SK-N-SH (cell line): ENCODE data around the gene MAOA. TPM values are rescaled to one million over a fixed set of nuclear protein-coding genes. Genes with fewer than 3 reads are reported as not detected.

Experiments
- CTCF ChIA-PET: fragments of 300-600, 350-600 bp; formaldehyde crosslinking; extraction: SDS; loops from one replicate; lab custom pipeline; 2021; lab: Yijun Ruan, JAX
- POLR2A ChIA-PET: fragments of 350-600 bp; sonication (Branson Sonifier 250); formaldehyde crosslinking; extraction: SDS; loops from one replicate; lab custom pipeline; 2020; ENCODE audit warnings: antibody characterized with exemption, inconsistent platforms; lab: Yijun Ruan, JAX
- DNase-seq: peaks from one replicate; pipeline ENCODE4 v3.0.0; 2012
- H2AFZ ChIP-seq: fragments of 200-600 bp; sonication (generic); 2 replicates; pipeline ENCODE4 v1.8.1; 2016; ENCODE audit warnings: antibody characterized with exemption, mild to moderate bottlenecking, low read depth
- H3F3A ChIP-seq: fragments of 200-600 bp; sonication (generic); replicated peaks from 2 replicates; pipeline ENCODE3; 2016; ENCODE audit warnings: antibody characterized with exemption, mild to moderate bottlenecking; ENCODE audit not compliant: insufficient read depth
- H3K27ac ChIP-seq, 2 experiments: fragments of 200-500 bp in 1 of 2; fragments of 200-600 bp in 1 of 2; sonication (Bioruptor generic) in 1 of 2; sonication (generic), shearing (Covaris generic) in 1 of 2; 2 replicates each; pipeline versions ENCODE4 v1.5.1 to v1.6.1; 2014 to 2016; ENCODE audit warnings: low read depth in 2 of 2, inconsistent platforms in 1 of 2, low read length in 1 of 2, mild to moderate bottlenecking in 1 of 2, mixed read lengths in 1 of 2
- H3K27me3 ChIP-seq: fragments of 200-600 bp; sonication (generic), shearing (Covaris generic); 2 replicates; pipeline ENCODE4 v1.6.1; 2016; ENCODE audit warnings: mixed run types; ENCODE audit not compliant: insufficient read depth
- H3K36me3 ChIP-seq, 2 experiments: fragments of 200-500 bp in 1 of 2; fragments of 200-600 bp in 1 of 2; sonication (Bioruptor generic) in 1 of 2; sonication (generic) in 1 of 2; replicated peaks in 1 of 2; 2 replicates each; pipeline versions ENCODE3 to v1.5.1; 2014 to 2016; ENCODE audit warnings: low read length in 1 of 2, mild to moderate bottlenecking in 1 of 2; ENCODE audit not compliant: insufficient read depth in 2 of 2, control insufficient read depth in 1 of 2
- H3K4me1 ChIP-seq, 2 experiments: fragments of 200-500 bp in 1 of 2; fragments of 200-600 bp in 1 of 2; sonication (Bioruptor generic) in 1 of 2; sonication (generic), shearing (Covaris generic) in 1 of 2; 2 replicates each; pipeline versions ENCODE4 v1.5.1 to v1.6.1; 2014 to 2016; ENCODE audit warnings: low read depth in 1 of 2, low read length in 1 of 2, mixed run types in 1 of 2; ENCODE audit not compliant: insufficient read depth in 2 of 2, control insufficient read depth in 1 of 2
- H3K4me2 ChIP-seq: fragments of 200-600 bp; sonication (generic), shearing (Covaris generic); 2 replicates; pipeline ENCODE4 v1.6.1; 2017; ENCODE audit warnings: mixed run types
- H3K4me3 ChIP-seq, 2 experiments: fragments of 200-500 bp in 1 of 2; fragments of 200-600 bp in 1 of 2; sonication (Bioruptor generic) in 1 of 2; sonication (generic), shearing (Covaris generic) in 1 of 2; 2 replicates each; pipeline versions ENCODE4 v1.5.1 to v1.8.1; 2014 to 2016; ENCODE audit warnings: low read depth in 2 of 2, inconsistent platforms in 1 of 2, low read length in 1 of 2, mild to moderate bottlenecking in 1 of 2, mixed read lengths in 1 of 2, moderate library complexity in 1 of 2
- H3K79me2 ChIP-seq: fragments of 200-600 bp; sonication (generic); 2 replicates; pipeline ENCODE4 v1.8.1; 2017; ENCODE audit warnings: mild to moderate bottlenecking; ENCODE audit not compliant: insufficient read depth
- H3K9ac ChIP-seq: fragments of 200-600 bp; sonication (generic); 2 replicates; pipeline ENCODE4 v1.6.1; 2017; ENCODE audit warnings: mixed run types
- H3K9me2 ChIP-seq: fragments of 200-600 bp; sonication (generic); 2 replicates; pipeline ENCODE4 v1.6.1; 2017; ENCODE audit warnings: mixed run types
- H3K9me3 ChIP-seq: fragments of 200-600 bp; sonication (generic); 2 replicates; pipeline ENCODE4 v1.6.1; 2017; ENCODE audit warnings: mixed run types, mild to moderate bottlenecking, moderate library complexity
- H4K20me1 ChIP-seq: fragments of 200-600 bp; sonication (generic); 2 replicates; pipeline ENCODE4 v1.6.1; 2017; ENCODE audit warnings: mild to moderate bottlenecking, mixed run types; ENCODE audit not compliant: insufficient read depth
- CHD2 ChIP-seq: fragments of 150-350 bp; IDR thresholded peaks from 2 replicates; pipeline ENCODE4 v1.6.1; 2018; ENCODE audit warnings: low read length; ENCODE audit not compliant: partially characterized antibody
- ELF1 ChIP-seq: IDR thresholded peaks from 2 replicates; pipeline ENCODE4 v1.4.0; 2012
- EP300 ChIP-seq, 2 experiments: IDR thresholded peaks; 2 replicates each; pipeline versions ENCODE4 v1.4.0 to v1.6.1; 2012; ENCODE audit warnings: borderline replicate concordance in 1 of 2, low read depth in 1 of 2, low read length in 1 of 2
- EZH2phosphoT487 ChIP-seq: fragments of 200-600 bp; sonication (generic); IDR thresholded peaks from 2 replicates; pipeline ENCODE4 v1.6.1; 2017; ENCODE audit warnings: low read depth, mixed run types, mild to moderate bottlenecking, antibody characterized with exemption, moderate library complexity, borderline replicate concordance
- FOSL2 ChIP-seq: IDR thresholded peaks from 2 replicates; pipeline ENCODE4 v1.4.0; 2012; ENCODE audit warnings: low read depth, mild to moderate bottlenecking, moderate library complexity, borderline replicate concordance
- FOXM1 ChIP-seq: IDR thresholded peaks from 2 replicates; pipeline ENCODE4 v1.4.0; 2012; ENCODE audit warnings: low read depth, mild to moderate bottlenecking
- GATA2 ChIP-seq: sonication (generic); formaldehyde crosslinking; IDR thresholded peaks from 2 replicates; pipeline ENCODE4 v1.5.0; 2020; ENCODE audit warnings: mild to moderate bottlenecking, missing genetic modification reagents
- JUND ChIP-seq: IDR thresholded peaks from 2 replicates; pipeline ENCODE4 v1.4.0; 2012
- NRF1 ChIP-seq: IDR thresholded peaks from 2 replicates; pipeline ENCODE4 v1.6.1; 2012; ENCODE audit warnings: low read depth, mild to moderate bottlenecking, low read length
- POLR2AphosphoS5 ChIP-seq: IDR thresholded peaks from 2 replicates; pipeline ENCODE4 v1.6.1; 2012; ENCODE audit warnings: low read depth, low read length
- RAD21 ChIP-seq: IDR thresholded peaks from 2 replicates; pipeline ENCODE4 v1.6.1; 2012; ENCODE audit warnings: mild to moderate bottlenecking, low read length
- RFX5 ChIP-seq: IDR thresholded peaks from 2 replicates; pipeline ENCODE4 v1.6.1; 2012; ENCODE audit warnings: mild to moderate bottlenecking, improper control_type of control experiment, low read length
- RXRA ChIP-seq: IDR thresholded peaks from 2 replicates; pipeline ENCODE4 v1.4.0; 2012; ENCODE audit warnings: low read depth, mild to moderate bottlenecking, borderline replicate concordance
- SIN3A ChIP-seq: IDR thresholded peaks from 2 replicates; pipeline ENCODE4 v1.6.1; 2012; ENCODE audit warnings: low read depth, mild to moderate bottlenecking, low read length, moderate library complexity, borderline replicate concordance
- SMC3 ChIP-seq: IDR thresholded peaks from 2 replicates; pipeline ENCODE4 v1.6.1; 2012; ENCODE audit warnings: low read depth, low read length, improper control_type of control experiment
- TAF1 ChIP-seq: IDR thresholded peaks from 2 replicates; pipeline ENCODE4 v1.6.1; 2012; ENCODE audit warnings: low read depth, mild to moderate bottlenecking, low read length, moderate library complexity, borderline replicate concordance
- TEAD4 ChIP-seq: IDR thresholded peaks from 2 replicates; pipeline ENCODE4 v1.4.0; 2012; ENCODE audit warnings: mild to moderate bottlenecking, borderline replicate concordance; ENCODE audit not compliant: insufficient read depth
- WGBS: methylation state at CpG from one replicate; pipeline ENCODE4 v1.1.6; 2017; ENCODE audit warnings: low lambda C conversion rate; 5-methylcytosine and 5-hydroxymethylcytosine counted together
- polyA plus RNA-seq, 3 experiments: library from polyadenylated mRNA; depleted of rRNA; stranded (reverse); fragments of >200 nt; gene quantifications; 2 replicates each; pipeline ENCODE4 v1.2.3, GENCODE V29; 2012
- TF ChIP-seq, protein P1 (sequence below): fragments of 200-600 bp; sonication (generic); IDR thresholded peaks from 2 replicates; pipeline ENCODE4 v1.6.1; 2017; ENCODE audit warnings: antibody characterized with exemption, mild to moderate bottlenecking, moderate library complexity
- TF ChIP-seq, protein P2 (sequence below): IDR thresholded peaks from 2 replicates; pipeline ENCODE4 v1.4.0; 2012; ENCODE audit warnings: low read depth
- TF ChIP-seq, protein P3 (sequence below): fragments of 150-350 bp; IDR thresholded peaks from 2 replicates; pipeline ENCODE4 v1.6.1; 2016; ENCODE audit warnings: mild to moderate bottlenecking, low read depth, low read length
- TF ChIP-seq, protein P4 (sequence below): IDR thresholded peaks from 2 replicates; pipeline ENCODE4 v1.4.0; 2012; ENCODE audit warnings: low read depth, borderline replicate concordance
- TF ChIP-seq, protein P5 (sequence below): IDR thresholded peaks from 2 replicates; pipeline ENCODE4; 2012
- TF ChIP-seq, protein P6 (sequence below): IDR thresholded peaks from 2 replicates; pipeline ENCODE4 v1.4.0; 2012; ENCODE audit warnings: low read depth, borderline replicate concordance

Gene MAOA
- polyA plus RNA-seq, 1 of the 3 experiments (the other 2 are of a cell fraction), result 0.31 TPM

DNA sequence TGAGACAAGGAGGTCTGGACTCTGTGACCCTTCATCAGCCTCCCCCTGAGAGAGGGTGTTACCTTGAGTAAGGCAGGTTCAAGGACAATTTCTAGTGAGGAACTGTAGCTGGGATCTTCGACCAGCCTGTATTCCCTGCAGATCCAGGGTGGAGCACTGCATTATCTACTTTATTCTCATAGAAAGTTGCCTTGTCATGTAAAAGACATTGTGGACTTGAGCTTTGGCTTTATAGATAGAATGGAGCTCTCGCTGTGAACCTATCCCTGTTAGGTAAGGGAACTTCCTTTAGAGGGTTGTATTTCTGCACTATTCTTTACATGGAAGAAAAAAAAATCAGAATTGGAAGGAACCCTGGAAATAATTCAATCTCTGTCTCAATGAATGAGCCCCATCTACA lies 91.4 kb downstream of the MAOA start (continued):
- TF ChIP-seq, protein P1, sequence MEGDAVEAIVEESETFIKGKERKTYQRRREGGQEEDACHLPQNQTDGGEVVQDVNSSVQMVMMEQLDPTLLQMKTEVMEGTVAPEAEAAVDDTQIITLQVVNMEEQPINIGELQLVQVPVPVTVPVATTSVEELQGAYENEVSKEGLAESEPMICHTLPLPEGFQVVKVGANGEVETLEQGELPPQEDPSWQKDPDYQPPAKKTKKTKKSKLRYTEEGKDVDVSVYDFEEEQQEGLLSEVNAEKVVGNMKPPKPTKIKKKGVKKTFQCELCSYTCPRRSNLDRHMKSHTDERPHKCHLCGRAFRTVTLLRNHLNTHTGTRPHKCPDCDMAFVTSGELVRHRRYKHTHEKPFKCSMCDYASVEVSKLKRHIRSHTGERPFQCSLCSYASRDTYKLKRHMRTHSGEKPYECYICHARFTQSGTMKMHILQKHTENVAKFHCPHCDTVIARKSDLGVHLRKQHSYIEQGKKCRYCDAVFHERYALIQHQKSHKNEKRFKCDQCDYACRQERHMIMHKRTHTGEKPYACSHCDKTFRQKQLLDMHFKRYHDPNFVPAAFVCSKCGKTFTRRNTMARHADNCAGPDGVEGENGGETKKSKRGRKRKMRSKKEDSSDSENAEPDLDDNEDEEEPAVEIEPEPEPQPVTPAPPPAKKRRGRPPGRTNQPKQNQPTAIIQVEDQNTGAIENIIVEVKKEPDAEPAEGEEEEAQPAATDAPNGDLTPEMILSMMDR, result no peak

DNA sequence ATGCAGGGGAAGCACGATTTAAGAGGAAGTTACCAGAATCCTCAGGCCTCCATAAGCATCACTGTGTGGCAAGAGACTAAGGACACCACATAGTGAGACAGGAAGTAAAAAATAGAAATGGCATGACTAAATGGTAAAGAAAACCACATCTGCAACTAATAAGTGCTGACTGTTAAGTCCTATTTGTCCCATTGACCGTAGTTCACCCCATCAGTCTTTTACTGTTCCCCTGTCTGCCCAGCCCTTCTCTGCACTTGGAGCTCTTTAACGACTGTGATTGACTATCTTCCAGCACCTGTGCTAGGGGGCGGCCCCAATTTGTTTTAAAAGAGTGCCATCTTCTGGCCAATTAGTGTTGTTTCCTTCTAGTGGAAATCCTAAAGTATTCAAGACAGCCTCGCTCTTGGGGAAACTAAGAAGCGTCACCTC lies 94.2 kb downstream of the MAOA start:
- no peaks in the 10 kb centered on the region for H3K27me3 ChIP-seq
- H4K20me1 ChIP-seq, result no peaks in the 10 kb centered on the region
- H3K4me1 ChIP-seq, result no peaks in the 10 kb centered on the region
- CTCF ChIA-PET, result interaction anchor here (0.5 to 3.5 kb wide), 24 partner anchors 11 to 948 kb away, joined by 3 to 63 read pairs (median 4); partner anchors contain the start of gene MAOA
- H3F3A ChIP-seq, result no peaks in the 10 kb centered on the region
- 16% methylated on average over 6 of the region's 6 CpGs for WGBS
- no peaks in the 10 kb centered on the region for H3K9me2 ChIP-seq
- no peak overlapping the region for H3K27ac ChIP-seq
- H2AFZ ChIP-seq, result 0 out of 2 replicates have a peak overlapping the region, but pooled peaks have one; percentile 24
- POLR2A ChIA-PET, result no interaction called here
- H3K9ac ChIP-seq, result no peak overlapping the region
- H3K4me2 ChIP-seq, result no peak overlapping the region
- H3K79me2 ChIP-seq, result no peaks in the 10 kb centered on the region
- peak; percentile 48 for DNase-seq
- TF ChIP-seq FOXM1 (no peak), ELF1 (no peak), FOSL2 (no peak), RAD21 (peak; percentile 85), RXRA (no peak), EZH2phosphoT487 (no peak), RFX5 (no peak), TAF1 (no peak), NRF1 (no peak), POLR2AphosphoS5 (no peak), JUND (no peak), TEAD4 (no peak), CHD2 (no peak), SMC3 (peak; percentile 75), GATA2 (no peak), EP300 (IDR thresholded peaks at IDR 0.05; ENCODE audit: borderline replicate concordance in 1 of 2, low read depth in 1 of 2, low read length in 1 of 2) (no peak), SIN3A (no peak)
- TF ChIP-seq, protein P2, sequence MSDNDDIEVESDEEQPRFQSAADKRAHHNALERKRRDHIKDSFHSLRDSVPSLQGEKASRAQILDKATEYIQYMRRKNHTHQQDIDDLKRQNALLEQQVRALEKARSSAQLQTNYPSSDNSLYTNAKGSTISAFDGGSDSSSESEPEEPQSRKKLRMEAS, result no peak
- TF ChIP-seq, protein P1, result peak; percentile 66
- TF ChIP-seq, protein P3, sequence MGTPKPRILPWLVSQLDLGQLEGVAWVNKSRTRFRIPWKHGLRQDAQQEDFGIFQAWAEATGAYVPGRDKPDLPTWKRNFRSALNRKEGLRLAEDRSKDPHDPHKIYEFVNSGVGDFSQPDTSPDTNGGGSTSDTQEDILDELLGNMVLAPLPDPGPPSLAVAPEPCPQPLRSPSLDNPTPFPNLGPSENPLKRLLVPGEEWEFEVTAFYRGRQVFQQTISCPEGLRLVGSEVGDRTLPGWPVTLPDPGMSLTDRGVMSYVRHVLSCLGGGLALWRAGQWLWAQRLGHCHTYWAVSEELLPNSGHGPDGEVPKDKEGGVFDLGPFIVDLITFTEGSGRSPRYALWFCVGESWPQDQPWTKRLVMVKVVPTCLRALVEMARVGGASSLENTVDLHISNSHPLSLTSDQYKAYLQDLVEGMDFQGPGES, result no peak
- TF ChIP-seq, protein P4, sequence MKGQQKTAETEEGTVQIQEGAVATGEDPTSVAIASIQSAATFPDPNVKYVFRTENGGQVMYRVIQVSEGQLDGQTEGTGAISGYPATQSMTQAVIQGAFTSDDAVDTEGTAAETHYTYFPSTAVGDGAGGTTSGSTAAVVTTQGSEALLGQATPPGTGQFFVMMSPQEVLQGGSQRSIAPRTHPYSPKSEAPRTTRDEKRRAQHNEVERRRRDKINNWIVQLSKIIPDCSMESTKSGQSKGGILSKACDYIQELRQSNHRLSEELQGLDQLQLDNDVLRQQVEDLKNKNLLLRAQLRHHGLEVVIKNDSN, result no peak
- TF ChIP-seq, protein P5, sequence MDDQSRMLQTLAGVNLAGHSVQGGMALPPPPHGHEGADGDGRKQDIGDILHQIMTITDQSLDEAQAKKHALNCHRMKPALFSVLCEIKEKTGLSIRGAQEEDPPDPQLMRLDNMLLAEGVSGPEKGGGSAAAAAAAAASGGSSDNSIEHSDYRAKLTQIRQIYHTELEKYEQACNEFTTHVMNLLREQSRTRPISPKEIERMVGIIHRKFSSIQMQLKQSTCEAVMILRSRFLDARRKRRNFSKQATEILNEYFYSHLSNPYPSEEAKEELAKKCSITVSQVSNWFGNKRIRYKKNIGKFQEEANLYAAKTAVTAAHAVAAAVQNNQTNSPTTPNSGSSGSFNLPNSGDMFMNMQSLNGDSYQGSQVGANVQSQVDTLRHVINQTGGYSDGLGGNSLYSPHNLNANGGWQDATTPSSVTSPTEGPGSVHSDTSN, result no peak
- TF ChIP-seq, protein P6, sequence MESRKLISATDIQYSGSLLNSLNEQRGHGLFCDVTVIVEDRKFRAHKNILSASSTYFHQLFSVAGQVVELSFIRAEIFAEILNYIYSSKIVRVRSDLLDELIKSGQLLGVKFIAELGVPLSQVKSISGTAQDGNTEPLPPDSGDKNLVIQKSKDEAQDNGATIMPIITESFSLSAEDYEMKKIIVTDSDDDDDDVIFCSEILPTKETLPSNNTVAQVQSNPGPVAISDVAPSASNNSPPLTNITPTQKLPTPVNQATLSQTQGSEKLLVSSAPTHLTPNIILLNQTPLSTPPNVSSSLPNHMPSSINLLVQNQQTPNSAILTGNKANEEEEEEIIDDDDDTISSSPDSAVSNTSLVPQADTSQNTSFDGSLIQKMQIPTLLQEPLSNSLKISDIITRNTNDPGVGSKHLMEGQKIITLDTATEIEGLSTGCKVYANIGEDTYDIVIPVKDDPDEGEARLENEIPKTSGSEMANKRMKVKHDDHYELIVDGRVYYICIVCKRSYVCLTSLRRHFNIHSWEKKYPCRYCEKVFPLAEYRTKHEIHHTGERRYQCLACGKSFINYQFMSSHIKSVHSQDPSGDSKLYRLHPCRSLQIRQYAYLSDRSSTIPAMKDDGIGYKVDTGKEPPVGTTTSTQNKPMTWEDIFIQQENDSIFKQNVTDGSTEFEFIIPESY, result no peak
- no peaks in the 10 kb centered on the region for H3K36me3 ChIP-seq
- no peak overlapping the region for H3K4me3 ChIP-seq
- H3K9me3 ChIP-seq, result no peaks in the 10 kb centered on the region
